Measurements from ENCODE around the gene NTRK2. TPM values are rescaled to one million over a fixed set of nuclear protein-coding genes. Genes with fewer than 3 reads are reported as not detected.

Gene NTRK2
- total RNA-seq, 1 donor from 2014 or later: under 0.01 TPM

GRCh38 chr9:84899326-84899725 is 229.8 kb downstream of the NTRK2 start:
- DNase-seq: no peak

- DNase-seq: no peak
These were observed 230.9 kb downstream of the NTRK2 start for GRCh38 chr9:84900421-84900820.

GRCh38 chr9:84903963-84904362 is 234.4 kb downstream of the NTRK2 start:
- no peak for DNase-seq

GRCh38 chr9:84916769-84917168 is 247.2 kb downstream of the NTRK2 start:
- DNase-seq: no peak

GRCh38 chr9:84917366-84918070 is 248.0 kb downstream of the NTRK2 start:
- no peak for DNase-seq

- DNase-seq: no peak
These were observed 249.9 kb downstream of the NTRK2 start for GRCh38 chr9:84919440-84919839.

- DNase-seq: no peak
These were observed 251.6 kb downstream of the NTRK2 start for GRCh38 chr9:84921175-84921574.

- DNase-seq: no peak
These were observed 252.5 kb downstream of the NTRK2 start for GRCh38 chr9:84922051-84922450.

- no peak for DNase-seq
These were observed 254.7 kb downstream of the NTRK2 start for GRCh38 chr9:84924266-84924665.

- no peak for DNase-seq
These were observed 255.8 kb downstream of the NTRK2 start for GRCh38 chr9:84925225-84925872.

GRCh38 chr9:84926793-84927192 is 257.3 kb downstream of the NTRK2 start:
- no peak for DNase-seq

- DNase-seq: no peak
These were observed 258.9 kb downstream of the NTRK2 start for GRCh38 chr9:84928419-84928818.

- no peak for DNase-seq
These were observed 259.5 kb downstream of the NTRK2 start for GRCh38 chr9:84929068-84929467.

- DNase-seq: no peak
These were observed 263.5 kb downstream of the NTRK2 start for GRCh38 chr9:84932915-84933527.

- no peak for DNase-seq
These were observed 266.1 kb downstream of the NTRK2 start for GRCh38 chr9:84935528-84936117.

- DNase-seq: no peak
These were observed 267.7 kb downstream of the NTRK2 start for GRCh38 chr9:84937180-84937579.

GRCh38 chr9:84937581-84937980 is 268.1 kb downstream of the NTRK2 start:
- no peak for DNase-seq

- DNase-seq: no peak
These were observed 270.2 kb downstream of the NTRK2 start for GRCh38 chr9:84939774-84940173.

- DNase-seq: no peak
These were observed 270.8 kb downstream of the NTRK2 start for GRCh38 chr9:84940294-84940693.

- DNase-seq: no peak
These were observed 272.3 kb downstream of the NTRK2 start for GRCh38 chr9:84941792-84942191.

- no peak for DNase-seq
These were observed 274.0 kb downstream of the NTRK2 start for GRCh38 chr9:84943482-84944050.

GRCh38 chr9:84945878-84946538 is 276.5 kb downstream of the NTRK2 start:
- no peak for DNase-seq
